Testis (tissue), 2 donors: Measurements from ENCODE around the gene NXPH2.

ENCODE experiments used
- CTCF ChIP-seq, 3 experiments: fragments of 450-650 bp in 2 of 3; fragments of 200-600 bp in 1 of 3; sonication (generic) in 1 of 3; IDR thresholded peaks; one replicate each; pipeline ENCODE4 v1.5.1; 2016 to 2019; ENCODE audit warnings: antibody characterized with exemption in 3 of 3, mild to moderate bottlenecking in 2 of 3, moderate library complexity in 1 of 3
- POLR2A ChIP-seq: fragments of 450-650 bp; IDR thresholded peaks from one replicate; pipeline ENCODE4 v1.6.1; 2017; ENCODE audit warnings: antibody characterized with exemption, mild to moderate bottlenecking, moderate library complexity

DNA sequence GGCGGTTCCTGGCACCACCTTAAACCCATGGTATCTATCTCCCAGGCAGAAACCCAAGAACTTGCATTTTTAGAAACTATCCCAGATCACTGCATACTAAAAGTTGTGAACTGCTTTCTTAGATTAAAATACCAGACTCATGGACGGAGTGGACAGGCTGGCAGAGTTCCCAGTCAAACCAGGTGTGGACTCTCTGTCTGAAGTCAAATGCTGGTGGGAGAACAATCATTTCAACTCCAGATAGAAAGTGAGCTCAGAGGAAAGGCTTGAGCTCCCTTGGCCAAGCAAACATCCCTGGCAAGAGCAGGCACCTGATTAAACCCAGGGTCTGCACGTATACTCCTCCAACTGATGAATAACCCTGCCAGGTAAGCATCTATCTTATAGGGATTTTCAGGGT, 19.5 kb downstream of the NXPH2 start:
- TF ChIP-seq CTCF (IDR thresholded peaks at IDR 0.05) (no peak), POLR2A (no peak)
